OCI-LY1 (cell line): ENCODE data around the gene PRKCD.

Experiments used
- H2AFZ ChIP-seq: fragments of 200-600 bp; sonication (generic), shearing (Covaris generic); 2 replicates; pipeline ENCODE4 v1.6.0; 2014; ENCODE audit warnings: antibody characterized with exemption, mild to moderate bottlenecking, low read length
- H3F3A ChIP-seq: fragments of 200-600 bp; sonication (generic), shearing (Covaris generic); 2 replicates; pipeline ENCODE4 v1.6.0; 2014; ENCODE audit warnings: mild to moderate bottlenecking, antibody characterized with exemption, low read length, moderate library complexity; ENCODE audit not compliant: insufficient read depth
- H3K27ac ChIP-seq: fragments of 200-600 bp; sonication (generic); 2 replicates; pipeline ENCODE4 v1.5.1; 2014; ENCODE audit warnings: low read length, mixed run types, mild to moderate bottlenecking, low read depth; ENCODE audit not compliant: poor library complexity, severe bottlenecking
- H3K27me3 ChIP-seq: fragments of 200-600 bp; sonication (generic); 2 replicates; pipeline ENCODE4 v1.6.0; 2014; ENCODE audit warnings: antibody characterized with exemption, mild to moderate bottlenecking, low read length, moderate library complexity; ENCODE audit not compliant: insufficient read depth
- H3K36me3 ChIP-seq: fragments of 200-600 bp; sonication (generic); 2 replicates; pipeline ENCODE4 v1.6.1; 2014; ENCODE audit warnings: mild to moderate bottlenecking, antibody characterized with exemption, low read length, moderate library complexity, mixed read lengths; ENCODE audit not compliant: insufficient read depth
- H3K4me1 ChIP-seq: fragments of 200-600 bp; sonication (generic); 2 replicates; pipeline ENCODE4 v1.5.1; 2014; ENCODE audit warnings: mild to moderate bottlenecking, low read length, moderate library complexity; ENCODE audit not compliant: insufficient read depth, severe bottlenecking
- H3K4me2 ChIP-seq: fragments of 200-600 bp; sonication (generic), shearing (Covaris generic); 2 replicates; pipeline ENCODE4 v1.6.1; 2014; ENCODE audit warnings: low read length
- H3K4me3 ChIP-seq: fragments of 200-600 bp; sonication (generic); 2 replicates; pipeline ENCODE4 v1.5.1; 2014; ENCODE audit warnings: low read length, low read depth, mild to moderate bottlenecking, mixed read lengths; ENCODE audit not compliant: poor library complexity, severe bottlenecking
- H3K79me2 ChIP-seq: fragments of 200-600 bp; shearing (Covaris generic); 2 replicates; pipeline ENCODE4 v1.6.1; 2016; ENCODE audit warnings: mixed run types, low read length, mixed read lengths; ENCODE audit not compliant: insufficient read depth
- H3K9ac ChIP-seq: fragments of 200-600 bp; sonication (generic), shearing (Covaris generic); 2 replicates; pipeline ENCODE4 v1.6.1; 2014; ENCODE audit warnings: mild to moderate bottlenecking, low read length, mixed read lengths
- H3K9me2 ChIP-seq: fragments of 200-600 bp; sonication (generic), shearing (Covaris generic); 2 replicates; pipeline ENCODE4 v1.6.1; 2014; ENCODE audit warnings: low read depth, mild to moderate bottlenecking, low read length, mixed read lengths
- H3K9me3 ChIP-seq: fragments of 200-600 bp; shearing (Covaris generic); 2 replicates; pipeline ENCODE4 v1.6.1; 2014; ENCODE audit warnings: low read length, mixed read lengths
- H4K20me1 ChIP-seq: fragments of 200-600 bp; sonication (generic), shearing (Covaris generic); 2 replicates; pipeline ENCODE4 v1.6.0; 2016; ENCODE audit warnings: mild to moderate bottlenecking, low read length; ENCODE audit not compliant: insufficient read depth
- EZH2 ChIP-seq: fragments of 200-600 bp; sonication (generic), shearing (Covaris generic); IDR thresholded peaks from 2 replicates; pipeline ENCODE4 v1.8.0; 2017; ENCODE audit warnings: borderline replicate concordance, mixed run types, mild to moderate bottlenecking, antibody characterized with exemption, low read length, moderate library complexity, mixed read lengths
- TF ChIP-seq, protein P1 (sequence below): fragments of 200-600 bp; sonication (generic), shearing (Covaris generic); IDR thresholded peaks from 2 replicates; pipeline ENCODE4 v1.5.1; 2017; ENCODE audit warnings: mild to moderate bottlenecking, antibody characterized with exemption, low read length, moderate library complexity, mixed read lengths

Gene PRKCD

DNA sequence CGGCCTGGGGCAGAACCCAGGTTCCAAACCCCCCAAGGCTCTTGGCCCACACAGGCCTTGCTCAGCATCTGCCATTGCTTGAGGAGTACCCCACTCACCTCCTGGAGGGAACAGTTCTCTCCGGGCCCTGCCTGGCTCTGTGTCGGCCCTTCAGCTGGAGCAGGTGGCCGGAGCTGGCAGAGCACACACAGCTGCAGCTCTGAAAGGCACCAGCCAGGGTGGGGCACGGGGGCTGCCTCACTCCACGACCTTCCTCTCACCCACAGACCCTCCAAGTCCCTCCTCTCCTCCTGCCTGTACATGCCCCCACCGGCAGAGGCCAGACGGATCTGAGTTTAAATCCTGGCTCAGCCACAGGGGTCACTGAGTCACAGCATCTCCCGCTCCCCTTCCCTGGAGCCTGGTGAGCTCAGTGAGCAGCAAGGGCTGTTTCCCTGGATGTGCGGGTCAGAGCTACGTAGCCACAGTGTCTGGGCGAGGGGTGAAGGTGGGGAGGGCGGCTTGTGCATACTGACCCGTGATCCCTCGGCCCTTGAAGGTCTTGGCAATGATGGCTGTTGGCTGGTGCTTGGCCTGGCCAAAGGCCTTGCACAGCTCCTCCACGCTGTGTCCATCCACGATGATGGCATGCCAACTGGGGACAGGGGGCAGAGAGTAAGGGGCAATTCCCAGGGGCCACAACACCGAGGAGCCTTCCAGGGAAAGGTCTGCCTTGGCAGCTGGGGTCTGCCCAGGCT is 71.8 kb downstream of the PRKCD start:
- H3K4me3 ChIP-seq: no peak overlapping the region
- H3K9ac ChIP-seq: no peak overlapping the region
- TF ChIP-seq EZH2: no peak
- TF ChIP-seq, protein P1, sequence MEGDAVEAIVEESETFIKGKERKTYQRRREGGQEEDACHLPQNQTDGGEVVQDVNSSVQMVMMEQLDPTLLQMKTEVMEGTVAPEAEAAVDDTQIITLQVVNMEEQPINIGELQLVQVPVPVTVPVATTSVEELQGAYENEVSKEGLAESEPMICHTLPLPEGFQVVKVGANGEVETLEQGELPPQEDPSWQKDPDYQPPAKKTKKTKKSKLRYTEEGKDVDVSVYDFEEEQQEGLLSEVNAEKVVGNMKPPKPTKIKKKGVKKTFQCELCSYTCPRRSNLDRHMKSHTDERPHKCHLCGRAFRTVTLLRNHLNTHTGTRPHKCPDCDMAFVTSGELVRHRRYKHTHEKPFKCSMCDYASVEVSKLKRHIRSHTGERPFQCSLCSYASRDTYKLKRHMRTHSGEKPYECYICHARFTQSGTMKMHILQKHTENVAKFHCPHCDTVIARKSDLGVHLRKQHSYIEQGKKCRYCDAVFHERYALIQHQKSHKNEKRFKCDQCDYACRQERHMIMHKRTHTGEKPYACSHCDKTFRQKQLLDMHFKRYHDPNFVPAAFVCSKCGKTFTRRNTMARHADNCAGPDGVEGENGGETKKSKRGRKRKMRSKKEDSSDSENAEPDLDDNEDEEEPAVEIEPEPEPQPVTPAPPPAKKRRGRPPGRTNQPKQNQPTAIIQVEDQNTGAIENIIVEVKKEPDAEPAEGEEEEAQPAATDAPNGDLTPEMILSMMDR: no peak
- peaks cover 93% of the 10 kb centered on the region for H3K36me3 ChIP-seq
- no peaks in the 10 kb centered on the region for H3K9me2 ChIP-seq
- no peaks in the 10 kb centered on the region for H3K4me1 ChIP-seq
- H3K9me3 ChIP-seq: no peaks in the 10 kb centered on the region
- no peaks in the 10 kb centered on the region for H3K27me3 ChIP-seq
- no peak overlapping the region for H3K27ac ChIP-seq
- no peak overlapping the region for H2AFZ ChIP-seq
- no peaks in the 10 kb centered on the region for H4K20me1 ChIP-seq
- H3K79me2 ChIP-seq: no peaks in the 10 kb centered on the region
- no peak overlapping the region for H3K4me2 ChIP-seq
- H3F3A ChIP-seq: no peaks in the 10 kb centered on the region

DNA sequence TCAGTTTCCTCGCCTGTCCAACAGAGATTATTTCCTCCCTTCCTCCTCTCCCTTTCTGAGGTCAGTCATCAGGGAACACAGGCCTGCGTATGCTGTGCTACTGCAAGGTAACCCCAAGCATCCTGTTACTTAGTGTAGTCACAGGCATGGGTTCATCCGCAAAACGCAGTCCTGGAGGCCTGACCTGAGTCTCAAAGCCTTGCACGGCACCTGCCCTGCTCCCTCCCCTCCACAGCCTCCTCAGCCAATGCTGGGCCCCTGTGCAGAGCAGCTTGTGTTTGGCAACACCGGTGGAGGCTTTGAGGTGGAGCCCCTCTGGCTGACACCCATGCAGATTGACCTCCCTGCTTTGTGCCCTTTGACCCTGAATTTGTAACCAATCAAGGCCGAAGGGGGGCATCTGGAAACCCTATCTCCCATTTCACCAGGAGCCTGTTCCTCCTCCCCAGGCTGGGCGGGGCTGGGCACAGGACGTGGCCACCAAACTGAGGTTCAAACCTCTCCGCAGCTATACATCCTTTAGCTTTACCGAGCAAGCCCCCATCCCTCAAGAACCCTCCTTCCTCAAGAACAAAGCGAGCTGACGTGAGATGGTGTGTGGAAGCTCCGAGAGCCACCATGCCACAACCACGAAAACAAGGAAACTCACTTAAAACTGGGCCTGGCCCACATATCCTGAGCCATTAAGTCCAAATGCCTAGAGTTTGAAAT is 73.3 kb downstream of the PRKCD start:
- Histone ChIP-seq H3K27ac (no peak overlapping the region), H3F3A (no peaks in the 10 kb centered on the region), H3K9ac (no peak overlapping the region), H3K27me3 (no peaks in the 10 kb centered on the region), H2AFZ (no peak overlapping the region), H3K4me1 (no peaks in the 10 kb centered on the region), H3K4me3 (no peak overlapping the region), H4K20me1 (no peaks in the 10 kb centered on the region), H3K4me2 (no peak overlapping the region), H3K79me2 (no peaks in the 10 kb centered on the region), H3K36me3 (peaks cover 93% of the 10 kb centered on the region), H3K9me3 (no peaks in the 10 kb centered on the region), H3K9me2 (no peaks in the 10 kb centered on the region)
- TF ChIP-seq EZH2: no peak
- TF ChIP-seq, protein P1: no peak

DNA sequence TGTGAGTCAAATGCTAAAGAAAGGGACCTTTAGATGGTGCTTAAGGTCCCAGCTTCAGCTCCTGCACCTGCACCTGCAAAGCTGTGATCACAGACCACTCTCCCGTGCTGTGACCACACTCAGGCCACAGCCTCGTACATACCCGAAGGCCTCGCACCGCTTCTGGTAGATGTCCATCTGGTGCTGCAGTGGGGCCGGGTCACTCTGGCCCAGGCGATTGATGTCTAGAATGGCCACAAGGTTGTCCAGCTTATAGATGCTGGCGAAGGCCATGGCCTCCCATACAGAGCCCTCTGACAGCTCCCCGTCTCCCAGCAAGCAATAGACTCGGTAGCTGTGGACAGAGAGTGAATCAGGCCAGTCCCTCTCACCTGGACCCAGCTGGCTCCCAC is 73.8 kb downstream of the PRKCD start:
- Histone ChIP-seq H3K9me2 (no peaks in the 10 kb centered on the region), H3K36me3 (peaks cover 93% of the 10 kb centered on the region), H3K27ac (no peak overlapping the region), H2AFZ (no peak overlapping the region), H3K4me1 (no peaks in the 10 kb centered on the region), H3K4me2 (no peak overlapping the region), H3K27me3 (no peaks in the 10 kb centered on the region), H3K4me3 (no peak overlapping the region), H3K9me3 (no peaks in the 10 kb centered on the region), H4K20me1 (no peaks in the 10 kb centered on the region), H3F3A (no peaks in the 10 kb centered on the region), H3K9ac (no peak overlapping the region), H3K79me2 (no peaks in the 10 kb centered on the region)
- TF ChIP-seq, protein P1: no peak
- TF ChIP-seq EZH2: no peak
